Measurements from ENCODE around the gene PACRG. TPM values are rescaled to one million over a fixed set of nuclear protein-coding genes. Genes with fewer than 3 reads are reported as not detected.

PACRG gene
- polyA plus RNA-seq, 1 of the 3 experiments (the other 2 are of a cell fraction), result 0.56 TPM

DNA sequence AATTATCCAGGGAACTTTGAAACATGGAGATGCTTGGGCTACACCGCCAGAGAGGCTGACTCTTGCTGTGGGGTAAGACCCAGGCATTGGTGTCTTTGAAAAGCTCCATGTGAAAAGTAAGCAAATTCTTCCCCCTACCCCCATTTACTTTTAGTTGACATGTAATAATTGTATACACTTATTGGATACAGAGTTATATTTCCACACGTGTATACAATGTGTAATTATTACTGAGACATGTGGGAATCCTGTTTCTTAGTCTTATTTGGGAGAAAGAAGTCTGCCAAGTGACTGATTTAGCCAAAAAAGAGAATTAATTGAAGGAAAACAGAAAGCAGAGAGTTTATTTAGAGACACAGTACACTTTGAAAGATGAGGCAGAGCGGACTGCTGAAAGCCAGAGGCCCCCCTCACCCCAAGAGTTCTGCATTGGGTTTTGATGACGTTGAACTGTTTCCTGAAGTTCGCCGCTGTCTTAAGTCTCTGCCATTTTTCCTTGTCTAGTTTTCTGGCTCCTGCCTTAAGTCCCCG, 193.8 kb downstream of the PACRG start:
- Histone ChIP-seq H3K36me3 (replicated peaks in 1 of 2; ENCODE audit: control insufficient read depth in 1 of 2, insufficient read depth in 2 of 2, low read length in 1 of 2) (no peaks in the 10 kb centered on the region), H3K9ac (no peak overlapping the region), H3K27me3 (ENCODE audit: insufficient read depth) (no peaks in the 10 kb centered on the region), H3F3A (replicated peaks; ENCODE audit: insufficient read depth) (peaks cover 5% of the 10 kb centered on the region), H3K4me2 (no peak overlapping the region), H2AFZ (ENCODE audit: low read depth) (no peak overlapping the region), H3K79me2 (ENCODE audit: insufficient read depth) (no peaks in the 10 kb centered on the region), H4K20me1 (ENCODE audit: insufficient read depth) (no peaks in the 10 kb centered on the region), H3K27ac (ENCODE audit: low read depth in 2 of 2, low read length in 1 of 2) (no peak overlapping the region), H3K4me3 (ENCODE audit: low read depth in 2 of 2, low read length in 1 of 2) (no peak overlapping the region), H3K4me1 (ENCODE audit: control insufficient read depth in 1 of 2, insufficient read depth in 2 of 2, low read depth in 1 of 2, low read length in 1 of 2) (peaks cover 0 to 10% of the 10 kb centered on the region in 2 experiments; a peak in 3 of 4 replicates), H3K9me3 (peaks cover 15% of the 10 kb centered on the region), H3K9me2 (no peaks in the 10 kb centered on the region)
- ChIA-PET POLR2A (no interaction called here), CTCF (no interaction called here)
- no peak for DNase-seq
- 75% methylated on average over 7 of the region's 7 CpGs for WGBS (ENCODE audit: low lambda C conversion rate)
- TF ChIP-seq REST (IDR thresholded peaks at IDR 0.05; ENCODE audit: low read depth, low read length) (no peak), GABPA (IDR thresholded peaks at IDR 0.05; ENCODE audit: low read depth) (no peak), SMC3 (IDR thresholded peaks at IDR 0.05; ENCODE audit: low read depth, low read length) (no peak), FOXJ3 (CRISPR knock-in tag; IDR thresholded peaks at IDR 0.05) (no peak), FOXM1 (IDR thresholded peaks at IDR 0.05; ENCODE audit: low read depth) (no peak), SIN3A (IDR thresholded peaks at IDR 0.05; ENCODE audit: borderline replicate concordance, low read depth, low read length) (no peak), TEAD4 (IDR thresholded peaks at IDR 0.05; ENCODE audit: borderline replicate concordance, insufficient read depth) (no peak), FOSL2 (IDR thresholded peaks at IDR 0.05; ENCODE audit: borderline replicate concordance, low read depth) (no peak), MEF2A (IDR thresholded peaks at IDR 0.05; ENCODE audit: borderline replicate concordance, low read depth) (no peak), ELF1 (IDR thresholded peaks at IDR 0.05) (no peak), JUND (IDR thresholded peaks at IDR 0.05) (no peak), RCOR1 (IDR thresholded peaks at IDR 0.05; ENCODE audit: low read length) (no peak), RXRA (IDR thresholded peaks at IDR 0.05; ENCODE audit: borderline replicate concordance, low read depth) (no peak), EP300 (IDR thresholded peaks at IDR 0.05; ENCODE audit: borderline replicate concordance in 1 of 2, low read depth in 1 of 2, low read length in 1 of 2) (no peak), RFX5 (IDR thresholded peaks at IDR 0.05; ENCODE audit: low read length) (no peak), NRF1 (IDR thresholded peaks at IDR 0.05; ENCODE audit: low read depth, low read length) (no peak), EZH2phosphoT487 (IDR thresholded peaks at IDR 0.05; ENCODE audit: borderline replicate concordance, low read depth) (no peak), YY1 (IDR thresholded peaks at IDR 0.05; ENCODE audit: low read depth) (no peak)
- TF ChIP-seq, protein P1, sequence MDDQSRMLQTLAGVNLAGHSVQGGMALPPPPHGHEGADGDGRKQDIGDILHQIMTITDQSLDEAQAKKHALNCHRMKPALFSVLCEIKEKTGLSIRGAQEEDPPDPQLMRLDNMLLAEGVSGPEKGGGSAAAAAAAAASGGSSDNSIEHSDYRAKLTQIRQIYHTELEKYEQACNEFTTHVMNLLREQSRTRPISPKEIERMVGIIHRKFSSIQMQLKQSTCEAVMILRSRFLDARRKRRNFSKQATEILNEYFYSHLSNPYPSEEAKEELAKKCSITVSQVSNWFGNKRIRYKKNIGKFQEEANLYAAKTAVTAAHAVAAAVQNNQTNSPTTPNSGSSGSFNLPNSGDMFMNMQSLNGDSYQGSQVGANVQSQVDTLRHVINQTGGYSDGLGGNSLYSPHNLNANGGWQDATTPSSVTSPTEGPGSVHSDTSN (IDR thresholded peaks at IDR 0.05), result no peak
